ENCODE results near the gene UPK3A. TPM values are rescaled to one million over a fixed set of nuclear protein-coding genes. Genes with fewer than 3 reads are reported as not detected.

Gene UPK3A
- total RNA-seq, 4 donors from 2014 or later = not detected

- WGBS, 2 donors = 9 to 24% methylated on average over 7 to 14 of the region's 17 CpGs
- intact Hi-C loops (cut with DNase I) = no loop called here
- peaks cover 18 to 30% (median 19%) of the 10 kb centered on the region in 3 donors for H3K4me1 ChIP-seq
Observed at GRCh38 chr22:45263463-45264269, 21.1 kb upstream of the UPK3A start.

GRCh38 chr22:45265535-45265934, 19.2 kb upstream of the UPK3A start:
- Histone ChIP-seq H3K4me1 (peaks cover 22 to 49% (median 27%) of the 10 kb centered on the region in 3 donors), H3K36me3 (no peaks in the 10 kb centered on the region), H3K27me3 (no peaks in the 10 kb centered on the region), H3K27ac (no peak overlapping the region), H3K4me3 (no peak overlapping the region), H3K9me3 (no peaks in the 10 kb centered on the region)
- 70 to 79% methylated on average over 7 of the region's 7 CpGs for WGBS, 2 donors
- intact Hi-C loops (cut with DNase I) = no loop called here
- TF ChIP-seq POLR2A (IDR thresholded peaks at IDR 0.05) (no peak), CTCF (IDR thresholded peaks at IDR 0.05) (no peak)
- DNase-seq = no peak

More at GRCh38 chr22:45263463-45264269, 21.1 kb upstream of the UPK3A start:
- Histone ChIP-seq H3K4me3 (no peak overlapping the region), H3K36me3 (no peaks in the 10 kb centered on the region), H3K9me3 (no peaks in the 10 kb centered on the region), H3K27me3 (no peaks in the 10 kb centered on the region), H3K27ac (peak overlapping the region; percentile 9 to 59 (median 56))
- no peak for DNase-seq
- TF ChIP-seq POLR2A (IDR thresholded peaks at IDR 0.05) (no peak), CTCF (IDR thresholded peaks at IDR 0.05) (peak; percentile 27 to 72 (median 60))

GRCh38 chr22:45268167-45268957, 16.4 kb upstream of the UPK3A start:
- no peak for DNase-seq
- intact Hi-C loops (cut with DNase I) = no loop called here
- H3K27ac ChIP-seq = peak overlapping the region; percentile 35 to 84 (median 70)

GRCh38 chr22:45268958-45269844, 15.5 kb upstream of the UPK3A start:
- peak overlapping the region; percentile 35 to 84 (median 70) for H3K27ac ChIP-seq
- no peaks in the 10 kb centered on the region for H3K27me3 ChIP-seq
- TF ChIP-seq CTCF (IDR thresholded peaks at IDR 0.05) (peak; percentile 70 to 99 (median 96)), POLR2A (IDR thresholded peaks at IDR 0.05) (no peak)
- peak overlapping the region; percentile 38 to 64 (median 58) for H3K4me3 ChIP-seq
- no peaks in the 10 kb centered on the region for H3K9me3 ChIP-seq
- 2 to 10% methylated on average over 4 to 29 of the region's 60 CpGs for WGBS, 2 donors
- H3K4me1 ChIP-seq = peaks cover 11 to 53% (median 20%) of the 10 kb centered on the region in 3 donors
- no peak for DNase-seq
- no peaks in the 10 kb centered on the region for H3K36me3 ChIP-seq
- intact Hi-C loops (cut with DNase I) = no loop called here

More at GRCh38 chr22:45268167-45268957, 16.4 kb upstream of the UPK3A start:
- Histone ChIP-seq H3K9me3 (no peaks in the 10 kb centered on the region), H3K4me1 (peaks cover 19 to 62% (median 27%) of the 10 kb centered on the region in 3 donors), H3K4me3 (peak overlapping the region; percentile 38 to 64 (median 58)), H3K36me3 (no peaks in the 10 kb centered on the region), H3K27me3 (no peaks in the 10 kb centered on the region)
- TF ChIP-seq POLR2A (IDR thresholded peaks at IDR 0.05) (no peak), CTCF (IDR thresholded peaks at IDR 0.05) (no peak)
- WGBS, 2 donors = 2 to 7% methylated on average over 7 to 18 of the region's 47 CpGs
